Jurkat, Clone E6-1 (cell line): ENCODE measurements around the gene PWWP2B.
"Not testable (repeated sequence)": the region's sequence is repeated elsewhere in the genome, so short reads cannot be mapped to it uniquely, and the experiment has no call there.

ENCODE experiments used
- DNase-seq: peaks from one replicate; pipeline ENCODE4 v3.0.0-alpha.2; 2011; ENCODE audit warnings: low read depth, low spot score
- H3K4me3 ChIP-seq: 2 replicates; pipeline ENCODE4 v1.5.1; 2011; ENCODE audit warnings: mild to moderate bottlenecking, low read length, control low read depth, moderate library complexity

The PWWP2B gene

DNA sequence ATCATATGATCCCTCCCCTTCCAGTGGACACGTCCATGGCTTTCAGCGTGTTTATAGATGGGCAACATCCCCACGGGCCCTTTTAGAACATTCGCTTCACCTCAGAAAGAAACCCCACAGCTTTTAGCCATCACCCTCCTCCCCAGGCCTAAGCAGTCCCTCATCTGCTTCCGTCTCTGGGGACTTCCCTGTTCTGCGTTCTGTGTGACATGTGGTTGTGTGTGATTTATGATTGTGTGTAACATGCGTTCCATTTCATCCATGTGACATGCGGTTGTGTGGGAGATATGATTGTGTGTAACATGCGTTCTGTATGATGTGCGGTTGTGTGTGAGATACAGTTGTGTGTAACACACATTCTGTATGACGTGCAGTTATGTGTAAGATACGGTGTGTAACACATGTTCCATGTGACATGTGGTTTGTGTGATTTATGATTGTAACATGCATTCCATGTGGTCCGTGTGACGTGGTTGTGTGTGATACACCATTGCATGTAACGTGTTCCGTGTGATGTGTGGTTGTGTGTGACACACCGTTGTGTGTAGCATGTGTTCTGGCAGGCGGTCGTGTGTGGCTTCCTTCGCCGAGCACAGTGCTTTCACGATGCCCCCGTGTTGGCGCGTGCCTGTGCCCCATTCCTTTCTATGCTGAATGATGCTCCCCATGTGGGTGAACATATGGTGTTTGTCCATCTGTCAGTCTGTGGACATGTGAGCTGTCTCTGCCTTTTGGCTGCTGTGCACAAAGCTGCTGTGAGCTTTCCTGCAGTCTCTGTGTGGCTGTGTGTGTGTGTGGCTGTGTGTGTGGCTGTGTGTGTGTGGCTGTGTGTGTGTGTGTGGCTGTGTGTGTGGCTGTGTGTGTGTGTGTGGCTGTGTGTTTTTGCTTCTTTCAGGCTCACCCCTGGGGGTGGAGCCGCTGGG is 26.2 kb downstream of the PWWP2B start:
- H3K4me3 ChIP-seq, result no peak overlapping the region
- no peak for DNase-seq

DNA sequence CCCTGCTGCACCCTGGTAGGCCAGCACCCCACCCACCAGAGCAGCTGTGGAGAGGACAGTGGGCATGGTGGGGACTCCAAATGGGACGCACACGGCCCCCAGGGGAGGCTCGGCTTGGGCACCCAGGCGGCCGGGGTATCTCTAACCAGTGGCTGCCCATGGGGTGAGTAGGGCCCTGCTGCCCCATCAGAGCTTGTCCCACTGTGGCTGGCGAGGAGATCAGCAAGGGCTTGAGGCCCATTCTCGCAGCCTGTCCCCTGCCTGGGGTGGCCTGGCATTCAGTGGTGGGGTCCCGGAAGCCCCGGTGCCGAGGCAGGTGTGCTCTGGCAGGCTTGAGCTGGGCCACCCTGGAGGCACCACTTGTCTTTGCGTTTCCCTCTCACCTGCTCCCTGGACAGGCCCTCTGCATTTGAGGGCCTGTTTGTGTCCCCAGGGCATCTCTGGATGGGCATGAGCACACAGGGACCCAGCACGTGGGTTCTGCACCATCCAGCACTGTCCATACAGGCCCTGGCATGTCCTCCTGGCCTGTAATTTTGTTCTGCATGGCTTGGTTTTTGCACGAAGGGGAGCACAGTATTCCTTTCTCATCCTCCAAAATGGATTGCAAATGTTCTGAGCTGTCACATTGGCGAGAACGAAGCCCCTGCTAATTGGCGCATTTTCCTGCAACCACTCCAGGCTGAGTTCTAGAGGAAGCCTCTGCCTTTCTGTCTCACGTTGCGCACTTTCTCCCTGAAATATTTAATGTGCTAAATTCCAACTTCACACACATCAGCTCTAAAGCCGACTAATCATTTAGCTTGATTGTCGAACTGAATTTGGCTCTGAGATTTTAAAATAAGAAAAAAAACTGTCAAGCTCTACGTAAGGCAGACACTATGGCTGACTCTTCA is 27.2 kb downstream of the PWWP2B start:
- no peak overlapping the region for H3K4me3 ChIP-seq
- no peak for DNase-seq

DNA sequence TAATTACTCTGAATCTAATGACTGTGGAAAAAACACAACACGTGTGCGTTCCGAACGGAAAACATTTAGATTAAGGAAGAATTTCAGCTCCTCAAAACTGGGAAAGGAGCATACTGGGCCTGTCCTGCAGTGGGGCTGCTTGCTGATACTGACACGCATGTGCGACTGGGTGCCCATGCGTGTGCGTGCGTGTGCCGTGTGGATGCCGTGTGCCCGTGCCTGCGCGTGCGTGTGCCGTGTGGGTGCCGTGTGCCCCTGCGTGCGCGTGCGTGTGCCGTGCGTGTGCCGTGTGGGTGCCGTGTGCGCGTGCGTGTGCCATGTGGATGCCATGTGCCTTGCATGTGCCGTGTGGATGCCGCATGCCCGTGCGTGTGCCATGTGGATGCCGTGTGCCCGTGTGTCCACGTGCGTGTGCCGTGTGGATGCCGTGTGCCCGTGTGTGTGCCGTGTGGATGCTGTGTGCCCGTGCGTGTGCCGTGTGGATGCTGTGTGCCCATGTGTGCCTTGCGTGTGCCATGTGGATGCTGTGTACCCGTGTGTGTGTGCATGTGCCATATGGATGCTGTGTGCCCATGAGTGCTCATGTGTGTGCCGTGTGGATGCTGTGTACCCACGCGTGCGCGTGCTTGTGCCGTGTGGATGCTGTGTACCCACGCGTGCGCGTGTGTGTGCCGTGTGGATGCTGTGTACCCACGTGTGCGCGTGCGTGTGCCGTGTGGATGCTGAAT is 28.2 kb downstream of the PWWP2B start:
- no peak for DNase-seq

DNA sequence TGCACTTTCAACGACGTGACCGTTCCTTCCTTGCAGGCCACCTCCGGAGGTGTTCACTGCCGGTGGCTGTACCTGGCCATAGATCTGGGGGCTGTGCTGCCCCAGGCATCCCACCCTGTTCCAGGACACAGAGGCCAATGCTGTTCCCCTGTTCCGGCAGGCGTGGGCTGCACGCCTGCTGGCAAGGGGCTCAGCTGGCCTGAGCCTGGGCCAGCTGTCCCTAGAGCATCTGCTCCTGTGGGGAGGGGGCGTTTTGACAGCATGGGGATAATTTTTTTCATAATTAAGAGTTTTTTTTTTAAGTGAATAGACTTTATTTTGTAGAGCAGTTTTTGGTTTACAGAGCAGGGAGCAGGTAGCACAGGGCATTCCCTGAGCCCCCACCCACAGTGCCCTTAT is 28.8 kb downstream of the PWWP2B start:
- no peak for DNase-seq

More for the DNA sequence above, 28.2 kb downstream of the PWWP2B start:
- no peak overlapping the region for H3K4me3 ChIP-seq

DNA sequence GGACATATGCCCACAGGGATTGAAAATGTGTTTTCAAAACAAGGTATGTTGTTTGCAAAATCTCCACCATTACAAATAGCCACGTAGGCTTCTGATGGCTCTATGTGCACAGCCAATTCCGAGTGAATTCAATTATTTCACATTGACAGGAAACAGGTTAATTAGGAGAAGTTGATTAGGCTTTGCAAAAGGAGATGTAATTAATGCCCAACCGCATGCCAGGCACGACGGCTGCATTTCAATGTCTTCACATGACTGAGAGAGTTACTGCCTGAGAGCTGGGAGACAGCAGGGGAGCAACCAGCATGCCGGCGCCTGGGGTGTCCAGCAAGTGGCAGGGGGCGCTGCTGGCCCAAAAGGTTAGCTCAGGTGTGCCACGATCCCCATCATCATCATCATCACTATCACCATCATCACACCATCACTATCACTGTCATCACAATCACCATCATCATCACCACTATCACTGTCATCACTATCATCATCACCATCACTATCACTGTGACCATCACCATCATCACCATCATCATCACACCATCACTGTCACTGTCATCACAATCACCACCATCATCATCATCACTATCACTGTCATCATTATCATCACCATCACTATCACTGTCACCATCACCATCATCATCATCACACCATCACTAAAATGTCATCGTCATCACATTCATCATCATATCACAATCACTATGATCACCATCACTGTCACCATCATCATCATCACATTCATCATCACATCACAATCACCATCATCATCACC is 30.2 kb downstream of the PWWP2B start:
- DNase-seq, result no peak
- H3K4me3 ChIP-seq, result no peak overlapping the region

More for the DNA sequence above, 28.8 kb downstream of the PWWP2B start:
- H3K4me3 ChIP-seq, result no peak overlapping the region

DNA sequence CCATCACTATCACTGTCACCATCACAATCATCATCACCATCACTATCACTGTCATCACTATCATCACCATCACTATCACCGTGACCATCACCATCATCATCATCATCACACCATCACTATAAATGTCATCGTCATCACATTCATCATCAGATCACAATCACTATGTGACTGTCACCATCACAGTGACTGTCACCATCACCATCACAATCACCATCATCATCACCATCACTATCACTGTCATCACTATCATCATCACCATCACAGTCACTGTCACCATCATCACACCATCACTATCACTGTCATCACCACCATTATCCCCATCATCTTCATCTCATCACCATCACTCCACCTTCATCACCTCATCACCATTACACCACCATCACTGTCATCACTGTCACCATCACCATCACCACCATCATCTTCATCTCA is 31.0 kb downstream of the PWWP2B start:
- no peak overlapping the region for H3K4me3 ChIP-seq
- DNase-seq, result no peak

DNA sequence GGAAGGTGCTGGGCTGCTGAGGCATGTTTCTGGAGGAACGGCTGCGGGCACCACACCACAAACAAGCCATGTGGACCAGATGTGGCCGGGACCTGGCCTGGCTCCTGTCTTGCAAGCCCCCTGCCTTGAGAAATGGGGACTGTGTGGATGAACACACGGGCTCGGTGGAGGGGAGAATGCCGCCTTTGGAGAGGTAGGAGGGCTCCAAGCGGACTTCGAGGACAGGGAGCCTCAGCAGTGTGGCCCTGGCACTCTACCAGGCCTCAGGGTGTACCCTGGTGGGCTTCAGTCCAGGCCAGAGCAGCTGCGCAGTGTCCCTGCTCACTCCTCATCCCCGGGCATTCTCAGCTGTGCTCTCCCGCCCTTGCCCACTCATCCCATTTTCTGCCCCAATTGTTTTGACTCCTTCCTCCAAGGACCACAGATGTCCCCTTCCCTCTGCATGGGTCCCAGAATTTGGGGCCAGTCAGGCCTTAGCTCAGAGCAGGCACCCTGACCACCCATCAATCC is 31.5 kb downstream of the PWWP2B start:
- no peak for DNase-seq
- no peak overlapping the region for H3K4me3 ChIP-seq

DNA sequence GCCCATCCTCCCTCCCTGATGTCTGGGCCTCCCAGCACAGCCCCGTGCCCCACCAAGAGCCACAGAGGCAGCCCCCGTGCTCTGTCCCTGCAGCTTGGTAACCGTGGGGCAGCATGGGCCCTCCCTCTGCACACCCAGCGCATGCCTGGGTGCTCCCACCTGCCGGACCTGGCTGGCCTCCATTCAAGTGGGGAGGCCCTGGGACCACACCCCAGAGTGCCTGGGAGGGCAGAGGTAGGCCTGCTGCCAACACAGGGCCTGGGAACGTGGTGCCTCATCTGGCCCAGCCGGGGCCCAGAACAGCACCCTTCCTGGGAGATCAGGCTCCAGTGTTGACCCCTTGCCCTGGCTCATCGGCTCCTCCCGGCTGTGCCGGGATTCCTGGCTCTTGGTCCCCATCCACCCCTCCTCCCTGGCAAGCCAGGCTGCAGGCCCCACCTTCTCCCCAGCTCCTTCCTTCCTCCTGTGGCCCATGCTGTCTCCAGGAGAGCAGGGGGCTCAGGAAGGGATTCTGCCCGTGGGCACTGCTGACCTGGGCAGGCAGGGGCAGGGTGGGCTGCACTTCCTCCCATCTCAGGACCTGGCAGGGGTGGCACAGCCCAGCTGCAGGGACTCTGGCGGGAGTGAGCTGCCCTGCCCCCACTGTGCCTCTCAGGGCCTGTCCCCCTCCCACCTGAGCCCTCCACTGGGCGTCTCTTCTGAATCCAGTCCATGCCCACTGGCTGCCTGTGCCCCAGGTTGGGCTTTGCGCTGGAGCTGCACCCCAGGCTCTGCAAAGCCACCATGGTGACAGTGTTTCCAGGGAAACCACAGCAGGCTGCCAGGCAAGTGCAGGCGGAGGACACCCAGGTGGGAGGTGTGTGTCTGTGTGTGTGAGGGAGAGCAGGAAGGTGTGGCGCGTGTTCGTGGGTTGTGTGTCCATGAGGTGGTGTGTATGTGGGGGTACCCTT is 32.6 kb downstream of the PWWP2B start:
- H3K4me3 ChIP-seq, result no peak overlapping the region
- no peak for DNase-seq

DNA sequence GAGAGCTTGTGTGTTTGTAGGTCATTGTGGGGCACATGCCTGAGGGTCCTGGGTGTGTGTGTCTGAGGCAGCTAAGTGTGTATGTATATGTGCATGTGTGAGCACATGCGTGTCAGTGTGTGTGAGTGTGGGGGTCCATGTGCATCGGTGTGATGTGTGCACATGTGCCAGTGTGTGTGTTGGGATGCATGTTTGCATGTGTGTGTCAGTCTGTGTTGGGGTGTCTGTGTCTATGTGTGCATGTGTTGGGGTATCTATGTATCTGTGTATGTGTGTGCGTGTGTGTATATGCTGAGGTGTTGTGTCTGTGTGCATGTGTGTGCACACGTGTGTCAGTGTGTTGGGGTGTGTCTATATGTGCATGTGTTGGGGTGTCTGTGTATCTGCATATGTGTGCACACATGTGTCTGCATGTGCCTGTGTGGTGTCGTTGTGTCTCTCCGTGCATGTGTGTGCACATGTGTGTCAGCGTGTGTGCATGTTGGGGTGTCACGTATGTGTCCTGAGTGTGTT is 33.3 kb downstream of the PWWP2B start:
- no peak for DNase-seq
- no peak overlapping the region for H3K4me3 ChIP-seq

DNA sequence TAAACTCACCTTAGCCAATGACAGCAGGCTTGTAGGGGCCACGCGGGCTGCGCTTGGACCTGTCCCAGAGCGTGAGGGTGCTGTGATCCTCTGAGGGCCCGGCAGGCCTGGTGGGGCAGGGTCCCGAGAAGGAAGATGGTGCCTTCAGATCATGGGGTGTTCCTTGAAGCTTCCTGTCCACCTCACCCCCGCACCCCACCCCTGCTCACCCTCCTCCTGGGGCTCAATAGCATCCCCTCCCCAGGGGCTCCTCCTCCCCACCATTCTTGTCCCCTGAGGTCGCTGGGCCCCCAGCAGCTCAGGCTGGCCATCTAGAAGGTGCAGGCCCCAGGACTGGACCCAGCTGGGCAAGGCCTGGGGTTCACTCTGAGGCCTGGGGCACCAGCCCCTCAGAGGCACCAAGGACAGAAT is 33.9 kb downstream of the PWWP2B start:
- no peak overlapping the region for H3K4me3 ChIP-seq
- DNase-seq, result no peak

DNA sequence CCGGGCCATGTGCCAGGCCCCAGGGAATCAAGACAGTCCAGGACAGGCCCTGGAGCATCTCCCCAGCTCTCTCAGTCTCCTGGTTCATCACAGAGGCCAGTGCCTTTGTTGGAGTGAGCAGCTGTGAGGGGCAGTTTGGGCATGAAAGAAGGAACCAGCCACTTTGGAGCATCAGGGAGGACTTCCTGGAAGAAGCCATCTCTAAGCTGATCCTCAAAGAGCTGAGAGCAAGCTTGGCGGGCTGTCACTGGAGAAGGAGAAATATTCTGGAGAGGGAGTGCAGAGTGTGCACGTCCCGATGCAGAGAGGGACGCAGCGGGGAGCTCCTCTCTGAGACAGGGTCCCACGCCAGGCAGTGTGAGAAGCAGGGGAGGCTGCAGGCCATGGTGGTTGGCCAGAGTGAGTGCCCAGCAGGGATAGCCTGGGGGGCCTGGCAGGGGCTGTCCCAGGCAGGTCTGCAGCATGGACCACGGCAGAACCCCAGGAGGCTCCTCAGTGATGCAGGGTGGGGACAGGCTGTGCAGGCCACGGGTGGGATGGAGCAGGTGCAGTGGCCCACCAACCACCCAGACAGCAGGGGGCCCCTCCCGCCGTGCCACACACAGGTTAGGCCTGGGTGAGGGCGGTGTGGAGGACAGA is 34.7 kb downstream of the PWWP2B start:
- H3K4me3 ChIP-seq, result no peak overlapping the region
- no peak for DNase-seq

DNA sequence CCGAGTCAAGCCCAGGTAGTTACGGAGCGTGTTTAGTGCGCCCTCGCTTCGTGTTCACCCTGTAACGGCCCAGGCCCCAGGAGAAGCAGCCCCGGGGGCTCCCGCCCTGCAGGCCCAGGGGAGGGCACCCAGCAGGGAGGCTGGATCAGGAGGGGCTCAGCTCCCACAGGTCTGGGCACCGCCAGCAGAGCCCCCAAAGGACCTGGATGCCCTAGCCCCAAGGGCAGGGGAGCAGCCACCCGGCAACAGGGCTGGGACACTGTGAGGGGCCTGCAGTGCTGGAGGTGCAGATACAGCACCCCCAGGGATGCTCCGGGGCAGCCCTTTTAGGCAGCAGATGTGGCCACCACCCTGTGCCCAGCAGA is 35.2 kb downstream of the PWWP2B start:
- no peak for DNase-seq

DNA sequence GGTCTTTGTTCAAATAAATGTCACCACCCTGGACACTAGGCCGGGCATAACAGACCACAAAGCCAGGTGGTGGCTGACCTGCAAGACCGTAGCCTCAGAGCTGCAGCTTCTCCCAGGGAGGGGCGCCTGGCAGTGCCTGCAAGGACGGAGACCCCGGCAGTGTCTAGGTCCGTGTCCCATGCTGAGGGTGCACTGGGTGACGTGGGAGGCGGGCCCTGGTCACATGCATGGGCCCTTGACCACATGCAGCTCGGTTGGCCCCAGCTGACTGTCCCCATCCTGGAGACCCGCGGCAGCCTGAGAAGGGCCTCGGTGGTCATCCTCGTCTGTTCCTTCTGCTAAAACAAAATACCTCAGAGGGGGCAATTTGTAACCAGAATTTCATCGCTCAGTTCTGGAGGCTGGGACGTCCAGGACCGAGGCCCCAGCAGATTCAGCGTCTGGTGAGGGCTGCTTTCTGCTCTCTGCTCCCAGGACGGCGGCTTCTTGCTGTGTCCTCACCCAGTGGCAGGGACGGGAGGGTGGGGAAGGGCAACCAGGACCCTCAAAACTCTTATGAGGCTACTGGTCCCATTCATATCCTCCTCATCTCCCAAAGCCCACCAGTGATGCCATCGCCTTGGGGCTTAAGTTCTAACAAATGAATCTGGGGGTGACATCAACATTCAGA is 36.8 kb downstream of the PWWP2B start:
- H3K4me3 ChIP-seq, result no peak overlapping the region
- DNase-seq, result no peak

More for the DNA sequence above, 35.2 kb downstream of the PWWP2B start:
- no peak overlapping the region for H3K4me3 ChIP-seq

DNA sequence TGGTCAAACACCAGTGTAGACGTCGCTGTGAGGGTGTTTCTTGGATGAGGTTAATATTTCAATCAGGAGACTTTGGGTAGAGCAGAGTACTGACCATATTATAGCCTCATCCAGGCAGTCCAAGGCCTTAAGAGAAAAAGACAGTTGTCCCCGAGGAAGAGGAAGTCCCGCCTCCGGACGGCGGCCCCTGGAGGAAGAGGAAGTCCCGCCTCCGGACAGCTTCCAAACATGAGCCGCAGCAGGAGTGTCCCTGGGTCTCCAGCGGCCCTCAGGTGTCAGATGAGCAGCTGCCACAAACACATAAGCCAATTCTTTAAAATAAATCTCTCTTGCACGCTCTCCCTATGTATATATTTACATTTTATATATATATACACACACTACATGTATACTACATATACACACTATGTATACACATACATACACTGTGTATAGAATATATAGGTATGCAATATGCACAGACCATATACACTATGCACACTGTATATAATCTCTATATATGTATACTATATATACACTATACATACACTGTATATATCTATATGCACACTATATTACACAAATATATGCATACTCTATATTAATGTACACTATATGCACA is 37.5 kb downstream of the PWWP2B start:
- DNase-seq, result no peak
- no peak overlapping the region for H3K4me3 ChIP-seq

DNA sequence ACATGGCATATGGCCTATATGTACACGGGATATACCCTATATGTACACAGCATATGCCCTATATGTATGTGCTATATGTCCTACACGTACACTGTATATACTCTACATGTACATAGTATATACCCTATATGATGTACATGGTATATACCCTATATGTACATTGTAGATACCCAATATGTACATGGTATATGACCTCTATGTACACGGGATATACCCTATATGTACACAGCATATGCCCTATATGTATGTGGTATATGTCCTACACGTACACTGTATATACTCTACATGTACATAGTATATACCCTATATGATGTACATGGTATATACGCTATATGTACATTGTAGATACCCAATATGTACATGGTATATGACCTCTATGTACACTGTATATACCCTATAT is 38.3 kb downstream of the PWWP2B start:
- H3K4me3 ChIP-seq, DNase-seq: not testable (repeated sequence)

DNA sequence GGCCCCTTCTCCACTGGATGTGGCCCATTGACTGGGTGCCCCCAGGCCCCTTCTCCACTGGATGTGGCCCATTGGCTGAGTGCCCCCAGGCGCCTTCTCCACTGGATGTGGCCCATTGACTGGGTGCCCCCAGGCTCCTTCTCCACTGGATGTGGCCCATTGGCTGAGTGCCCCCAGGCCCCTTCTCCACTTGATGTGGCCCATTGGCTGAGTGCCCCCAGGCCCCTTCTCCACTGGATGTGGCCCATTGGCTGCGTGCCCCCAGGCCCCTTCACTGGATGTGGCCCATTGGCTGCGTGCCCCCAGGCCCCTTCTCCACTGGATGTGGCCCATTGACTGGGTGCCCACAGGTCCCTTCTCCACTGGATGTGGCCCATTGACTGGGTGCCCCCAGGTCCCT is 39.1 kb downstream of the PWWP2B start:
- not testable (repeated sequence) for DNase-seq

More for the DNA sequence above, 39.1 kb downstream of the PWWP2B start:
- not testable (repeated sequence) for H3K4me3 ChIP-seq
